Measurements from ENCODE around the gene ARVCF.
A peak's percentile ranks its signal among the peaks of the same experiment; 100 is the strongest.

ARVCF gene

DNA sequence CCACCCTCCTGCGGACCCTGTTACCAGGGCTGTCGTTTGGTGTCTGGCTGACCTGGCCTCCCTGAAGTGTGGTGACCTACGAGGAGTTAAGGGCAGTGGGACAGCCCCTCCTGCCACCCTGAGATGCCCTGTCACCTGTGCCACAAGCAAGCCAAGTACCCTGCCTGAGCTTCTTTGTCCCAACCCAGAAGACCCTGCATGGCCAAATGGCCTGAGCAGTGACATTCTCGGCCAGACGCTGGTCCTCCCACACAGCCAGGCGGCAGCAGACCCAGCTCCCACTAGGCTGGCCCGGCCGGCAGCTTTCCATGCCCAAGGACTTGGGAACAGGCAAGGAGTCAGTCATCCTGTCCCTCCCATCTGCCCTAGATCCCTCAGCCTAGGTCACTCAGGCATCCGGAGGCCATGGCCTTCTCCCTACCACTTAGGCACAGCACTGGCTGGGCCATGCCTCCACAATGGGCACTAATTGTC is 7.6 kb downstream of the ARVCF start:
- CTCF ChIA-PET: interaction anchor here (0.6 kb wide), 1 partner anchor 775 kb away, joined by 3 read pairs; no protein-coding TSS in a partner anchor
- POLR2A ChIA-PET: no interaction called here
- TF ChIP-seq, protein P1, sequence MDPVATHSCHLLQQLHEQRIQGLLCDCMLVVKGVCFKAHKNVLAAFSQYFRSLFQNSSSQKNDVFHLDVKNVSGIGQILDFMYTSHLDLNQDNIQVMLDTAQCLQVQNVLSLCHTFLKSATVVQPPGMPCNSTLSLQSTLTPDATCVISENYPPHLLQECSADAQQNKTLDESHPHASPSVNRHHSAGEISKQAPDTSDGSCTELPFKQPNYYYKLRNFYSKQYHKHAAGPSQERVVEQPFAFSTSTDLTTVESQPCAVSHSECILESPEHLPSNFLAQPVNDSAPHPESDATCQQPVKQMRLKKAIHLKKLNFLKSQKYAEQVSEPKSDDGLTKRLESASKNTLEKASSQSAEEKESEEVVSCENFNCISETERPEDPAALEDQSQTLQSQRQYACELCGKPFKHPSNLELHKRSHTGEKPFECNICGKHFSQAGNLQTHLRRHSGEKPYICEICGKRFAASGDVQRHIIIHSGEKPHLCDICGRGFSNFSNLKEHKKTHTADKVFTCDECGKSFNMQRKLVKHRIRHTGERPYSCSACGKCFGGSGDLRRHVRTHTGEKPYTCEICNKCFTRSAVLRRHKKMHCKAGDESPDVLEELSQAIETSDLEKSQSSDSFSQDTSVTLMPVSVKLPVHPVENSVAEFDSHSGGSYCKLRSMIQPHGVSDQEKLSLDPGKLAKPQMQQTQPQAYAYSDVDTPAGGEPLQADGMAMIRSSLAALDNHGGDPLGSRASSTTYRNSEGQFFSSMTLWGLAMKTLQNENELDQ (tag by site-specific recombination; IDR thresholded peaks at IDR 0.05; ENCODE audit: low read depth): no peak
- TF ChIP-seq ZNF776 (tag by site-specific recombination; IDR thresholded peaks at IDR 0.05; ENCODE audit: borderline replicate concordance): no peak
- TF ChIP-seq ZNF394 (tag by site-specific recombination; IDR thresholded peaks at IDR 0.05; ENCODE audit: borderline replicate concordance): no peak
- TF ChIP-seq BCL11A (tag by site-specific recombination; IDR thresholded peaks at IDR 0.05; ENCODE audit: low read depth): no peak
- TF ChIP-seq ZBTB21 (tag by site-specific recombination; IDR thresholded peaks at IDR 0.05): no peak
- TF ChIP-seq, protein P2, sequence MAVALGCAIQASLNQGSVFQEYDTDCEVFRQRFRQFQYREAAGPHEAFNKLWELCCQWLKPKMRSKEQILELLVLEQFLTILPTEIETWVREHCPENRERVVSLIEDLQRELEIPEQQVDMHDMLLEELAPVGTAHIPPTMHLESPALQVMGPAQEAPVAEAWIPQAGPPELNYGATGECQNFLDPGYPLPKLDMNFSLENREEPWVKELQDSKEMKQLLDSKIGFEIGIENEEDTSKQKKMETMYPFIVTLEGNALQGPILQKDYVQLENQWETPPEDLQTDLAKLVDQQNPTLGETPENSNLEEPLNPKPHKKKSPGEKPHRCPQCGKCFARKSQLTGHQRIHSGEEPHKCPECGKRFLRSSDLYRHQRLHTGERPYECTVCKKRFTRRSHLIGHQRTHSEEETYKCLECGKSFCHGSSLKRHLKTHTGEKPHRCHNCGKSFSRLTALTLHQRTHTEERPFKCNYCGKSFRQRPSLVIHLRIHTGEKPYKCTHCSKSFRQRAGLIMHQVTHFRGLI (tag by site-specific recombination; IDR thresholded peaks at IDR 0.05): no peak
- TF ChIP-seq SP7 (tag by site-specific recombination; IDR thresholded peaks at IDR 0.05): no peak
- no peak for TF ChIP-seq ZEB2 (tag by site-specific recombination; IDR thresholded peaks at IDR 0.05)
- TF ChIP-seq GLI4 (tag by site-specific recombination; IDR thresholded peaks at IDR 0.05): no peak
- TF ChIP-seq ZNF555 (tag by site-specific recombination; conservative IDR thresholded peaks at IDR 0.05): no peak
- TF ChIP-seq ZNF174 (tag by site-specific recombination; IDR thresholded peaks at IDR 0.05): no peak
- no peak for TF ChIP-seq ZNF707 (tag by site-specific recombination; IDR thresholded peaks at IDR 0.05)
- no peak for TF ChIP-seq ZNF23 (tag by site-specific recombination; IDR thresholded peaks at IDR 0.05; ENCODE audit: borderline replicate concordance)

DNA sequence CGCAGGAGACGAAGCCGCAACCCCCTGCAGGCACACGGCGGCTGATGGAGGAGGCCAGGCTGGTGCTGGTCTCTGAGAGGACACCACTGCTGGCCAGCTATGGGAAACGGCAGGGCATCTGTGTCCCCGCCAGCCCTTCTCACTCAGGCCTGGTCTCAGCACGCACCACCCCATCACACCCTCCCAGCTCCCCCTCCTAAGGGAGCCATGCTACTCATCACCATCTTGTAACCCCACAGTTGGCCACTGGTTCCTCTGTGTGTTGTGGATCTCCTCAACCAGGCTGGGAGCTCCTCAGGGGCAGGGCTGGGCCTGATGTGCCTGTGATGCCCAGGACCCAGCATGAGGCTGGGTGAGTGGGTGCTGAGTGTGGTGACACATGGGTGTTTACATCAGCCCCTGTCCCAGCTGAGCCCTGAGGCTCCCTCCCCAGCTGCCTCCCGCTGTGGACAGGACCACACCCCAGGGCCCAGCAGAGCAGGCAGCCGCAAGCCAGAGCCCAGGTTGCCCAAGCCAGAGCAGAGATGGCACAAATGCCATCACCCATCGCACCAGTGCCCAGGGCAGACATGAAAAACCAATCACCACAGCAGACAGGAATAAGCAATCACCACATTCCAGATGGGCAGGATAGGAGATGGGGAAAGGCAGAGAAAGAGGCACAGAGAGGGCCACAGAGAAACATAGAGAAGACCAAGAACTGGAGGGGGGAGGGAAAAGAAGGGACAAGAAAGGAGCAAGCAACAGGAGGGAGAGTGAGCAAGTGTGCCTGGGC is 8.2 kb downstream of the ARVCF start:
- no peaks in the 10 kb centered on the region for H3K4me1 ChIP-seq (ENCODE audit: control insufficient read depth, insufficient read depth, low read length)
- ChIA-PET POLR2A (no interaction called here), CTCF (no interaction called here)
- H3K9me3 ChIP-seq (ENCODE audit: control insufficient read depth, insufficient read depth, low read depth, low read length): no peaks in the 10 kb centered on the region
- no peak overlapping the region for H3K27ac ChIP-seq (ENCODE audit: extremely low read depth, low read depth, low read length)
- TF ChIP-seq ZFHX2 (tag by site-specific recombination; conservative IDR thresholded peaks at IDR 0.05): peak; percentile 57
- peak; percentile 67 for TF ChIP-seq GLIS1 (tag by site-specific recombination; IDR thresholded peaks at IDR 0.05)
- TF ChIP-seq, protein P1 (tag by site-specific recombination; IDR thresholded peaks at IDR 0.05; ENCODE audit: low read depth): no peak
- no peak for TF ChIP-seq ZNF366 (tag by site-specific recombination; conservative IDR thresholded peaks at IDR 0.05)
- TF ChIP-seq ZNF311 (tag by site-specific recombination; IDR thresholded peaks at IDR 0.05; ENCODE audit: borderline replicate concordance): no peak
- TF ChIP-seq EGR2 (tag by site-specific recombination; IDR thresholded peaks at IDR 0.05; ENCODE audit: low read depth): peak; percentile 38; the same call in 1 of the 2 replicates
- TF ChIP-seq, protein P3, sequence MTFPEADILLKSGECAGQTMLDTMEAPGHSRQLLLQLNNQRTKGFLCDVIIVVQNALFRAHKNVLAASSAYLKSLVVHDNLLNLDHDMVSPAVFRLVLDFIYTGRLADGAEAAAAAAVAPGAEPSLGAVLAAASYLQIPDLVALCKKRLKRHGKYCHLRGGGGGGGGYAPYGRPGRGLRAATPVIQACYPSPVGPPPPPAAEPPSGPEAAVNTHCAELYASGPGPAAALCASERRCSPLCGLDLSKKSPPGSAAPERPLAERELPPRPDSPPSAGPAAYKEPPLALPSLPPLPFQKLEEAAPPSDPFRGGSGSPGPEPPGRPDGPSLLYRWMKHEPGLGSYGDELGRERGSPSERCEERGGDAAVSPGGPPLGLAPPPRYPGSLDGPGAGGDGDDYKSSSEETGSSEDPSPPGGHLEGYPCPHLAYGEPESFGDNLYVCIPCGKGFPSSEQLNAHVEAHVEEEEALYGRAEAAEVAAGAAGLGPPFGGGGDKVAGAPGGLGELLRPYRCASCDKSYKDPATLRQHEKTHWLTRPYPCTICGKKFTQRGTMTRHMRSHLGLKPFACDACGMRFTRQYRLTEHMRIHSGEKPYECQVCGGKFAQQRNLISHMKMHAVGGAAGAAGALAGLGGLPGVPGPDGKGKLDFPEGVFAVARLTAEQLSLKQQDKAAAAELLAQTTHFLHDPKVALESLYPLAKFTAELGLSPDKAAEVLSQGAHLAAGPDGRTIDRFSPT (tag by site-specific recombination; IDR thresholded peaks at IDR 0.05): peak; percentile 34; the same call in 1 of the 2 replicates
- TF ChIP-seq ZBTB17 (tag by site-specific recombination; IDR thresholded peaks at IDR 0.05): peak; percentile 91
- TF ChIP-seq ZBTB20 (tag by site-specific recombination; IDR thresholded peaks at IDR 0.05): peak; percentile 85
- TF ChIP-seq KLF1 (tag by site-specific recombination; IDR thresholded peaks at IDR 0.05): peak; percentile 70; the same call in 1 of the 2 replicates
- TF ChIP-seq ZIC2 (tag by site-specific recombination; IDR thresholded peaks at IDR 0.05): peak; percentile 96
- no peak for TF ChIP-seq SETDB1 (IDR thresholded peaks at IDR 0.05; ENCODE audit: insufficient read length, low read length)
- TF ChIP-seq ZNF23 (tag by site-specific recombination; IDR thresholded peaks at IDR 0.05; ENCODE audit: borderline replicate concordance): peak; percentile 82; the same call in 1 of the 2 replicates
- H3K36me3 ChIP-seq (ENCODE audit: control insufficient read depth in 2 of 2, insufficient read depth in 1 of 2, low read length in 2 of 2): no peaks in the 10 kb centered on the region
- no peak overlapping the region for H3K4me3 ChIP-seq (ENCODE audit: low read depth, low read length)

More for the DNA sequence above, 7.6 kb downstream of the ARVCF start:
- Histone ChIP-seq H3K4me3 (ENCODE audit: low read depth, low read length) (no peak overlapping the region), H3K27ac (ENCODE audit: extremely low read depth, low read depth, low read length) (no peak overlapping the region), H3K4me1 (ENCODE audit: control insufficient read depth, insufficient read depth, low read length) (no peaks in the 10 kb centered on the region), H3K9me3 (ENCODE audit: control insufficient read depth, insufficient read depth, low read depth, low read length) (no peaks in the 10 kb centered on the region), H3K36me3 (ENCODE audit: control insufficient read depth in 2 of 2, insufficient read depth in 1 of 2, low read length in 2 of 2) (no peaks in the 10 kb centered on the region)
